ENCODE results near the gene AUNIP. TPM values are rescaled to one million over a fixed set of nuclear protein-coding genes. Genes with fewer than 3 reads are reported as not detected.

AUNIP gene
- total RNA-seq, 2 experiments from 2014 or later = 4.8 TPM

DNA sequence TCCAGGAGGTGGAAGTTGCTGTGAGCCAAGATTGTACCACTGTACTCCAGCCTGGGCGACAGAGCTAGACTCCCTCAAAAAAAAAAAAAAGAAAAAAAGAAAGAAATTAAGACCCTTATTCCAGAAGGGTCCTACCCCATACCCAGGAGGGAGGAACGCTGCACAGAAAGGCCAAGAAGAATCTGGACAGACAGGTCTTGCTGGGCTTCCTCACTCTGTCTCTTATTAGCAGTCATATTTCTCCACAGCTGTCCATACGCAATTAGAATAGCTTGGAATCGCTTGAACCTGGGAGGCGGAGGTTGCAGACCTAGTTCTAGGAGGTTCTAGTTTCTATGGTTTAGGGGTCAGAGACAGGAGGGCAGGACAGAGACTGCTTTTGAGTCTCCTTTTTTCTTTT lies 19.4 kb upstream of the AUNIP start:
- peaks cover 7% of the 10 kb centered on the region for H3K4me1 Mint-ChIP-seq
- ATAC-seq (ENCODE audit: low read depth) (no peak), DNase-seq (no peak)
- no peaks in the 10 kb centered on the region for H3K36me3 Mint-ChIP-seq
- POLR2A ChIA-PET = no interaction called here
- no peaks in the 10 kb centered on the region for H3K9me3 Mint-ChIP-seq
- H3K4me3 Mint-ChIP-seq = no peak overlapping the region
- peaks cover 19% of the 10 kb centered on the region for H3K27me3 Mint-ChIP-seq
- no peak overlapping the region for H3K27ac Mint-ChIP-seq

DNA sequence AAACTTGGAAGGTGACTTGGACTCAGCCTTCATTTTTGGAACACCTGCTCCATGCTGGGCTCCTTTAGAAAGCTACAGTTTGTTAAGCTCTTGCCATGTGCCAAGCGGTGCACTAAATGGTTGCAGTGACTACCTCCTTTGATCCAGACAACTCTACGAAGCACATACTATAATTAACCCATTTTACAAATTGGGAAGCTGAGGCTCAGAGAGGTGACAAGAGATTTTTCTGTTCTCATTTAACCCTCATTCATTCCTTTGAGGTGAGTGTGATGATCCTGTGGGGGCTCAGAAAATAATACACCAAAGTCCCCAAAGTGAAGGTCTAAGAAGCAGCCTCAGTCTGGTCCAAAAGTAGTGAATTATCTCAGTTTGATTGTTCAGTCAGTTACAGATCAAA lies 17.9 kb upstream of the AUNIP start:
- H3K4me3 Mint-ChIP-seq = no peak overlapping the region
- DNase-seq (no peak), ATAC-seq (ENCODE audit: low read depth) (no peak)
- POLR2A ChIA-PET = interaction anchor here (0.5 kb wide), 1 partner anchor 234 kb away, joined by 3 read pairs; no protein-coding TSS in a partner anchor
- peaks cover 9% of the 10 kb centered on the region for H3K4me1 Mint-ChIP-seq
- H3K36me3 Mint-ChIP-seq = no peaks in the 10 kb centered on the region
- no peak overlapping the region for H3K27ac Mint-ChIP-seq
- peaks cover 19% of the 10 kb centered on the region for H3K27me3 Mint-ChIP-seq
- no peaks in the 10 kb centered on the region for H3K9me3 Mint-ChIP-seq

DNA sequence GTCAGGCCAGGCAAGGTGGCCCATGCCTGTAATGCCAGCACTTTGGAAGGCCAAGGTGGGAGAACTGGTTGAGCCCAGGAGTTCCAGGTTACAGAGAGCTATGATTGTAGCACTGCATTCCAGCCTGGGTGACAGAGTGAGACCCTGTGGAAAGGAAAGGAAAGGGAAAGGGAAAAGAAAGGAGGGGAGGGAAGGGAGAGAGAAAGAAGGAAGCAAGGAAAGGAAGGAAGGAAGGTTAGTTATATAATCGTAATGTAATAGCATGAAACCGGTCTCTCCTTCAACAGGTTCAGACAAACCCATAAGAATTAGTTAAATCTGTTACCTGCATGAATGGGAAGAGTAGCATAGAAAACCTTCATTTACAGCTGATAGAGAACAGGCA lies 17.4 kb upstream of the AUNIP start:
- Mint-ChIP-seq H3K4me1 (peaks cover 9% of the 10 kb centered on the region), H3K27ac (no peak overlapping the region), H3K36me3 (no peaks in the 10 kb centered on the region), H3K9me3 (no peaks in the 10 kb centered on the region), H3K4me3 (no peak overlapping the region), H3K27me3 (peaks cover 19% of the 10 kb centered on the region)
- no peak for DNase-seq
- no peak for ATAC-seq (ENCODE audit: low read depth)
- POLR2A ChIA-PET = interaction anchor here (0.5 to 2.0 kb wide), 2 partner anchors 56 to 234 kb away, joined by 3 to 11 read pairs; partner anchors contain the start of gene MTFR1L

DNA sequence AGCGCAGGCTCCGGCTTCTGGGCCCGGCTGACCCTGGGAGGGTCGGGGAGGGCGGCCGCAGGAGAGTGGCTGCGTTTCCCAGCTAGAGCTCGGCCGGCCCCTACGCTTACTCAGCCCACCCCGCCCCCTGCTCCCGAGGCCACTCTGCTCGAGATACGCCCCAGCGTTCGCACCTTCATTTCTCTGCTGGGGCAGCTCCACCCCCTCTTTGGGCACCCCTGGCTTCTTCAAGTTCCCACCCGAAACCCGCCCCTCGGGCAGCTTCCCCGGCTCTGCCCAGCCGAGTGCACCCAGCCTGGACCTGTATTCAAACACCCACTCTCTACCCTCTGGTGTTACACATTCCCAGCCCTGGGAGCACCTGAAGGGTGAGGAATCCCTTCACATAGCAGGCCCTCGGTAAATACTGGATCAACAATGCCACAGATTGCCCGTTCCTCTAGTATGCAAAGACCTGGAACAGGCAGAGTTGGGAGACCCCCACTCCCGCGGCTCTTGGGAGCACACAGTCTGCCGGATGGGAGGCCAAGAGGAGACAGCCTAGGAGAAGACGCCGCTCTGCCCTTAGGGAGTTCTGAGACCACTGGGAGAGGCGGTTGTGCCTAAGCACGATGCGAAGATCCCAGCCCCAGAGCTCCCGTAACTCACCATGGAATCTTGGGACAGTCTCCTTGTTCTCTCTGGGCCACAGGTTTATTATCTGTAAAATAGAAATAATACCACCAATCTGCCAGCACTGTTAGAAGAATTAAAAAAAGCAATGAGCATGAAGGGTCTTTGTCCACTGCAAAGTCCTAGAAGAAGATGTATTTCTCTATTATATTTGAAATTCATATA lies 16.8 kb upstream of the AUNIP start:
- no peaks in the 10 kb centered on the region for H3K9me3 Mint-ChIP-seq
- H3K27me3 Mint-ChIP-seq = peaks cover 19% of the 10 kb centered on the region
- POLR2A ChIA-PET = interaction anchor here (0.9 to 2.0 kb wide), 6 partner anchors 9 to 126 kb away, joined by 4 to 11 read pairs (median 5); partner anchors contain the start of genes MTFR1L and PAFAH2
- peak overlapping the region; percentile 51 for H3K4me3 Mint-ChIP-seq
- H3K27ac Mint-ChIP-seq = no peak overlapping the region
- peaks cover 9% of the 10 kb centered on the region for H3K4me1 Mint-ChIP-seq
- no peaks in the 10 kb centered on the region for H3K36me3 Mint-ChIP-seq
- DNase-seq (no peak), ATAC-seq (ENCODE audit: low read depth) (peak; percentile 24)

DNA sequence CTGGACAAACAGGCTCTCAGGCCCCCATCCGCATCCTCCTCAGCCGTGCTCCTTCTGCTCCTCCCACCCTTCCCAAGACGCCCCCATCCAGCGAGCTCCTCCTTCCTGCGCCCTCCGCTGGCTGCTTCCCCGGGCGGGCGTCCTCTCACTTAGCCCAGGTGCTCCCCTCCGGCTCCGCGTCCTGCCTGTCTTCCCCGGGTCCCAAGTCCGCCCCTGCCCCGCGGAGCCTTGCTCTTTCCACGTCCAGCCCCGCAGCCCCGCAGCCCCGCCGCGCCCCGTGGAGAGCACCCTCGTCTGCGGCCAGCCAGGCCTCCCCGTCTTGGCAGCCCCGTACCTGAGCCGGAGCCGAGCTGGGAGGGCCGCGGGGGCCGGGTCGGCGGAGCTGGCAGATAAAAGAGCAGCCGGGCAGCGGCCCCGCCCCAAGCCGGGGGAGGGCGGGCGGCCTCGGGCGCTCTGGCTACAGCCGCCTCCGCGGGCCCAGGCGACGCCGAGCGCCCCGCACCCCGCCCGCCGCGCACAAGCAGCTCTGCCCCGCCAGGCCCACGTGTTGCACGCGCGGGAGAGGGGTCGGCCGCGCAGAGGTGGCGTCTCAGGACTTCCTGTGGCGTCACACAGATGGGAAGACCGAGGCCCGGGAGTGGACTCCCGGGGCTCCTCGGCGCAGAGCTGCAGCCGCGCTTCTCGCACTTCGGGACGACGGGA lies 16.0 kb upstream of the AUNIP start, which contains the start of gene PAQR7:
TSS of gene PAQR7 (minus strand) at position 555 of the 702 bp plus-strand sequence. CDS start 11,869 bp downstream, outside the sequence.
- POLR2A ChIA-PET = interaction anchor here (0.9 to 2.0 kb wide), 7 partner anchors 9 to 127 kb away, joined by 4 to 11 read pairs (median 5); partner anchors contain the start of genes MTFR1L and PAFAH2
- DNase-seq = peak; percentile 80
- peak within 1 kb of the TSS; percentile 66 for H3K27ac Mint-ChIP-seq
- H3K4me3 Mint-ChIP-seq = peak within 1 kb of the TSS; percentile 90
- peaks cover 19% of the 10 kb centered on the region for H3K27me3 Mint-ChIP-seq
- H3K36me3 Mint-ChIP-seq = no peaks in the 10 kb centered on the region
- peak; percentile 86 for ATAC-seq (ENCODE audit: low read depth)
- peaks cover 9% of the 10 kb centered on the region for H3K4me1 Mint-ChIP-seq
- no peaks in the 10 kb centered on the region for H3K9me3 Mint-ChIP-seq

DNA sequence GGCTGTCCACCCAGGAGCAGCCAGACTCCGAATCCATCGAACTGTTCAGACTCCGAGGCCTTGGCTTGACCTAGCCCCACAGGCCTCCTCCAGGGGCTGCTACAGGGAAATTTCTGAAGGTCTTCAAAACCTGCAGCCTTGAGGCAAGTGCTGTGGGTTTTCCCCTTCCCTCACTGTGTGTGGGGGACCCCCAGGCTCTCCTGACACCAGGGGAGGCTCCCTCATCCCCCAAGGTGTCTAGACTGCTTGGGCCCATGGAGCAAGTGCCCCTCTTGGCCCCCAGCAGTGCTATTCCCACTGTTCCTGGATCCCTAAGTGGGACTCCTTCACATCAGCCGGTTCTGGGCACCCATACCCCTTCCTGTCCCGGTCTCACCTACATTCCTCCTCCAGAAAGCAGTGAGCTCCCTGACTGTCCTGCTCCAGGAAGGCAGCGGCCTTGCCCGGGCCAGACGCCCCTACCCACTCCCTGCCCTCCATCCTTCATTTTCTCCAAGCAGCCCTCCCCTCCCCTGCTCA lies 15.4 kb upstream of the AUNIP start:
- peak overlapping the region; percentile 90 for H3K4me3 Mint-ChIP-seq
- no peaks in the 10 kb centered on the region for H3K9me3 Mint-ChIP-seq
- ATAC-seq (ENCODE audit: low read depth) (no peak), DNase-seq (no peak)
- H3K36me3 Mint-ChIP-seq = no peaks in the 10 kb centered on the region
- peaks cover 9% of the 10 kb centered on the region for H3K4me1 Mint-ChIP-seq
- POLR2A ChIA-PET = interaction anchor here (0.7 to 2.0 kb wide), 6 partner anchors 10 to 123 kb away, joined by 3 to 11 read pairs (median 5); partner anchors contain the start of genes MTFR1L and PAFAH2
- peak overlapping the region; percentile 66 for H3K27ac Mint-ChIP-seq
- H3K27me3 Mint-ChIP-seq = peaks cover 18% of the 10 kb centered on the region

DNA sequence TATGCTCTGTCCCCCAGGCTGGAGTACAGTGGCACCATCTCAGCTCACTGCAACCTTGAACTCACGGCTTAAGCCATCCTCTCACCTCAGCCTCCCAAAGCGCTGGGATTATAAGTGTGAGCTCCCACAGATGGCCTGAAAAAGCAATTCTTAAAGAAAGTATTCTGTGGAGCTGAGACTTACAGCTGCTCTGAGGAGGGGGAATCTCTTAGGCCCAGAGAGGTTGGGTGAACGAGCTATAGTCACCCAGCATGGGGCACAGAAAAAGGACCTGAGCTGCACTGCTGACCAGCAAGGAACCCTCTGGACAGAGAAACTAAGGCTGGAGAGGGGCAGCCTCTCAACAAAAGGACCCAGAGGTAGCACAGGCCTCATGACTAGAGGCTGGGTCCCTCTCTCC lies 15.0 kb upstream of the AUNIP start:
- peaks cover 9% of the 10 kb centered on the region for H3K4me1 Mint-ChIP-seq
- ATAC-seq (ENCODE audit: low read depth) (no peak), DNase-seq (no peak)
- no peaks in the 10 kb centered on the region for H3K9me3 Mint-ChIP-seq
- no peak overlapping the region for H3K27ac Mint-ChIP-seq
- peaks cover 16% of the 10 kb centered on the region for H3K27me3 Mint-ChIP-seq
- POLR2A ChIA-PET = interaction anchor here (0.6 to 1.7 kb wide), 5 partner anchors 11 to 336 kb away, joined by 3 to 5 read pairs (median 5); partner anchors contain the start of gene PAFAH2
- no peaks in the 10 kb centered on the region for H3K36me3 Mint-ChIP-seq
- H3K4me3 Mint-ChIP-seq = peak overlapping the region; percentile 90

DNA sequence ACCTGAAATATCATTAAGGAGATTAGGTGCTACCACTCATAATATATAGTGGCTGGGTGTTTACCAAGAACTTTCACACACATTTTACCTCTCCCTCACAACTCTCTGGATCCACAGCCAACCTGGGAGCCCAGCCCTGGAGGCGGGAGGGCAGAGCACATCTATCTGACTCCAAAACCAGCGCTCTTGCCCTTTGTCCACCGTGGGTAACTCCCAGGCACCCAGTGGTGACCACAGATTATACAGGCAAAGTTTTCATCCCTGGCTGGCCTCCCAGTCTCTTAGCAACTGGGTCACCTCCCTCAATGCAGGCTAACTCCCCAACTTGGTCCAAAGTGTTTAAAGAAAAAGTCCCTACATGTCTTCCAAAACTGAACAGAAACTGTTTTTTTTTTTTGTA lies 13.9 kb upstream of the AUNIP start:
- Mint-ChIP-seq H3K9me3 (no peaks in the 10 kb centered on the region), H3K4me3 (no peak overlapping the region), H3K27ac (no peak overlapping the region), H3K36me3 (no peaks in the 10 kb centered on the region), H3K4me1 (peaks cover 9% of the 10 kb centered on the region), H3K27me3 (peaks cover 10% of the 10 kb centered on the region)
- POLR2A ChIA-PET = no interaction called here
- no peak for ATAC-seq (ENCODE audit: low read depth)
- DNase-seq = no peak

DNA sequence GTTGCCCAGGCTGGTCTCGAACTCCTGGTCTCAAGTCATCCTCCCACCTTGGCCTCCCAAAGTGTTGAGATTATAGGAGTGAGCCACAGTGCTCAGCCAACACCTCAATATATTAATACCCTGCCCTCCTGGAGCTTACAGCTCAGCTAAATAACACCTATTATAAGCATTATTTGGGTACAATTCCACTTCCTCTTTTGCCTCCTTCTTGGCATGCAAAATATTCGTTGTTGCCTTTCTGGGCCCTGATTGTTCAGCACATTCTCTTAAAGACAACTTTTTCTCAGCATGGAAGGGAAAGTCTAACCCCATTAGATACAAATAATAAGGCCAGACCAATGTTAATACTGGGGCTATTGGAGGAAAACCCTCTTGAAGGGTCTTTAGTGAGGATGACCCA lies 13.5 kb upstream of the AUNIP start:
- POLR2A ChIA-PET = no interaction called here
- Mint-ChIP-seq H3K36me3 (no peaks in the 10 kb centered on the region), H3K27me3 (peaks cover 10% of the 10 kb centered on the region), H3K4me1 (peaks cover 9% of the 10 kb centered on the region), H3K9me3 (no peaks in the 10 kb centered on the region), H3K27ac (no peak overlapping the region), H3K4me3 (no peak overlapping the region)
- no peak for DNase-seq
- ATAC-seq (ENCODE audit: low read depth) = no peak

DNA sequence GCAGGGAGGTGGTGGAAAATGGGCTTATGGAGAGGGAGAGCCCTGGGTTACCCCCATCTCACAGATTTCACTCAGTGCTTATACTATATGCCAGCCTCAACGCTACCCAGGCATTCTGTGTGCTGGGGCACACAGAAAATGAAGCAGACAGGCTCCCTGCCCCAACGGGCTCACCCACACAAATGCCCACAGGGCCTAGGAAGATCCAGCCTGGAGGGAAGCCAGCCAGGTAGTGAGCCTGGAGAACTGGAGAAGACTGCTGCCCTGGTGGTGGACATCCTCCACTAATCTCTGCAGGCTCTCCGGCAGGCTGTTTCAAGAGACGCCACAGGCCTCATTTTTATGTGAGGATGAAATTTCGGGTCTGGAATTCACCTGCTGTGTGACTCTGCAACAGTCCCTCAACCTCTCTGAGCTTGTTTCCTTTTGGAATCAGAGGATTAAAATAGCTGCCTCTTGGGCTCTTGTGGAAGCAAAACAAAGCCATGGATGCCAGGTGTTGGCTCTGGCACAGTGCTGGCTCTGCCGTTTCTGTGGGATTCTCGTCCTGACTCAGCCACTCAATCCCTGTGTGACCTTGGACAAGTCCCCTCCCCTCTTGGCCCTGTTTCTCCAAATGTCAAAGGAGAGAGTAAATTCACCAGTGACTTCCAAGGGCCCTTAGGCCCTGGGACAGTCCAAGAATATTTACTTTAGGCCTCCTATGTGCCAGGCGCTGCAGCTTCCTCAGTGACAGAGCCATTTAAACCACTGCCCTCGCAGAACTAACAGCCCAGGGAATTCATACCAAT lies 12.6 kb upstream of the AUNIP start:
- Mint-ChIP-seq H3K27ac (no peak overlapping the region), H3K4me3 (no peak overlapping the region), H3K9me3 (no peaks in the 10 kb centered on the region), H3K27me3 (peaks cover 10% of the 10 kb centered on the region), H3K36me3 (no peaks in the 10 kb centered on the region), H3K4me1 (peaks cover 9% of the 10 kb centered on the region)
- ATAC-seq (ENCODE audit: low read depth) (no peak), DNase-seq (no peak)
- POLR2A ChIA-PET = no interaction called here

DNA sequence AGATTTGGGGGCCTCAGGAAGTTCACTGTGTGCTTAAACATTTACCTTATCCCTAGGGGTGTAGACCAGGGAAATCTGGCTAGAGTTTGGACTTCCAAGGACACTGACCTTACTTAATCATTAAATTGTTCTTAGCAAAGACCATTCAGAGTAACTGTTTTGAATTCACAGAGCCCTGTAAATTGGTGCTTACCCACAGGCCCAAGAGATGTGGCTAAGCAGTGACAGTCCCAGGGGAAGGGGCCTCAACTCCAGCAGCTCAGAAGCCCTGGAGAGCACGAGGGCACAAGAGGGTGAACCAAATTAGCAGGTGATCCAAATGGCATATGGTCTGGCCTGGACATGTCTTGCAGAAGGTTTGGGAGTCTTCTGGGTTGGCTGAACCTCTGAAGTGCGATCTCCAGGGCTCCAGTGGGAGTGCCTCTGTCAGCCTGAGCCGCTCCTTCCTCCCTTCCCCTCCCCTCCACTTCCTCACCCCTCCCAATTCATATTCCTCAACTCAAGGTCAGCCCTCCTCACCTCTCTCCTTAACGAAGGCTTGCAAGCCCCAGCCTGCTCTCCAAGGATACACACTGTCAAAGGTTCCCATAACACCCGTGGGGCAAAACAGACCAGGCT lies 11.9 kb upstream of the AUNIP start:
- Mint-ChIP-seq H3K9me3 (no peaks in the 10 kb centered on the region), H3K36me3 (no peaks in the 10 kb centered on the region), H3K27me3 (peaks cover 3% of the 10 kb centered on the region), H3K4me1 (peaks cover 9% of the 10 kb centered on the region), H3K27ac (no peak overlapping the region), H3K4me3 (no peak overlapping the region)
- POLR2A ChIA-PET = no interaction called here
- DNase-seq (no peak), ATAC-seq (ENCODE audit: low read depth) (no peak)

DNA sequence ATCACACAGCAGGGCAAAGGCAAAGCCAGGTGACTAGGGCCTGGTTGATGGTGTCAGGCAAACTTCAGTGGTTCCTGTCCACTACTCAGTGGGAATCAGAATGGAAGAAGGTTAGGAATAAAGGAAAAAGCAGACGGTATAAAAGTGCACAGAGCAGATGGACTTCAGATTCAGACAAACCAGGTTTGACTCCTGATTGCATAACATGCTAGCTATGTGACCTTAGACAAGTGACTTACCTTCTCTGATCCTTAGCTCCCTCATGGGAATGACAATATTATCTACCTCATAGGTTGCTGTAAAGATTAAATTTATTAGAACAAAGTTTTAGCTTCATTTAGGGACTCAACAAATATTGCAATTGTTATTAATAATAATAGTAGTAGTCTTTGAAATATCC lies 11.4 kb upstream of the AUNIP start:
- ATAC-seq (ENCODE audit: low read depth) = no peak
- no peaks in the 10 kb centered on the region for H3K9me3 Mint-ChIP-seq
- no peaks in the 10 kb centered on the region for H3K36me3 Mint-ChIP-seq
- peaks cover 6% of the 10 kb centered on the region for H3K4me1 Mint-ChIP-seq
- POLR2A ChIA-PET = no interaction called here
- no peaks in the 10 kb centered on the region for H3K27me3 Mint-ChIP-seq
- no peak for DNase-seq
- no peak overlapping the region for H3K27ac Mint-ChIP-seq
- no peak overlapping the region for H3K4me3 Mint-ChIP-seq

Measured in activated naive CD8-positive, alpha-beta T cell treated with anti-CD3 and anti-CD28 coated beads, Interleukin-2, amount 10 ng/mL, durations not matched to agents 7 days and 5 days (primary cell).